ENCODE results near the gene CBFA2T3. TPM values are rescaled to one million over a fixed set of nuclear protein-coding genes. Genes with fewer than 3 reads are reported as not detected.

CBFA2T3 gene
- total RNA-seq, 1 donor from 2014 or later = 2.4 TPM

DNA sequence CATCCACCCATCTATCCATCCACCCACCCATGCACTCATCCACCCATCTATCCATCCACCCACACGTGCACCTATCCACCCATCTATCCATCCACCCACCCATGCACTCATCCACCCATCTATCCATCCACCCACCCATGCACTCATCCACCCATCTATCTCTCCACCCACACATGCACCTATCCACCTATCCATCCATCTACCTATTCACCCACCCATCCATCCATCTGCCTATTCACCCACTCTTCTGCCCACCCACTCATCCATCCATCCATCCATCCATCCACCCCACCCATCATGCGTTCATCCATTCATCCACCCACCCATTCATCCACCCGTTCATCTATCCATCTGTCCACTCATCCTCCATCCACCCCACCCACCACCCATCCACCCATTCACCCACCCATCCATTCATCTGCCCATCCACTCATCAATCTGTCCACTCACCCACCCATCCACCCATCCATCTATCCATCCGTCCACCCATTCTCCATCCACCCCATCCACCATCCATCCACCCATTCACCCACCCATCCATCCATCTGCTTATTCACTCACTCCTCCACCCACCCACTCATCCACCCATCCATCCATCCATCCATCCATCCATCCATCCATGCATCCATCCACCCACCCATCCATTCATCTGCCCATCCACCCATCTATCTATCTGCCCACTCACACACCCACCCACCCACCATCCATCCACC, 35.1 kb upstream of the CBFA2T3 start:
- no peak for FAIRE-seq
- peaks cover 35% of the 10 kb centered on the region for H3K27me3 Mint-ChIP-seq (ENCODE audit: low read depth, unreplicated experiment)

DNA sequence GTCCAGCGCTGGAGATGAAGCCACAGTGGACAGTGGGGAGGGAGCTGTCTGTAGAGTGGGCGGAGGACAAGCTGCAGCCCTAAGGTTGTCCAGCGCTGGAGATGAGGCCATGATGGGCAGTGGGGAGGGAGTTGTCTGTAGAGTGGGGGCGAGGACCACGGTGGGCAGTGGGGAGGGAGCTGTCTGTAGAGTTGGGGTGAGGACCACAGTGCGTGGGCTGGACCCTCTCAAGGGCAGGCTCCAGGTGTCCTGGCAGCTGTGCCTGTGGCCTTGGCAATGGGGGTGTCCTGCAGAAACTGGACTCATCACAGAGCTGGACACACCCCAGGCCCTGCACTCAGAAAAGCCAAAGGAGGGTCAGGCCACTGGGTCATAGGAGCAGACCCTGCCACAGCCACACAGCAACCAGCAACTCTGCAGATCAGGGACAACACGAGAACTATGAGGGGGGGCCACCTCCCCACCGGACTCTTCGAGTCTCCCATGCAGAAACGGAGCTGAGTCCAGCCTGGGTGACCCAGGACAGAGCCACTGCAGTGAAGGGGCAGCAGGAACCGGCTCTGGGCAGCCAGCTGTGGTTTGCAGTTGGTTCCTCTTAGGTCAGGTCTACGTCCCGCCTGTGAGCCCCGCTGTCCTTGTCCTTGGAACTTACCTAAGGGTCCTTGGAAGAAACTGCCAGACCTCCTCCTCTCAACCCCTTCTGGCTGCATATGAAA, 33.4 kb upstream of the CBFA2T3 start:
- TF ChIP-seq, protein P1, sequence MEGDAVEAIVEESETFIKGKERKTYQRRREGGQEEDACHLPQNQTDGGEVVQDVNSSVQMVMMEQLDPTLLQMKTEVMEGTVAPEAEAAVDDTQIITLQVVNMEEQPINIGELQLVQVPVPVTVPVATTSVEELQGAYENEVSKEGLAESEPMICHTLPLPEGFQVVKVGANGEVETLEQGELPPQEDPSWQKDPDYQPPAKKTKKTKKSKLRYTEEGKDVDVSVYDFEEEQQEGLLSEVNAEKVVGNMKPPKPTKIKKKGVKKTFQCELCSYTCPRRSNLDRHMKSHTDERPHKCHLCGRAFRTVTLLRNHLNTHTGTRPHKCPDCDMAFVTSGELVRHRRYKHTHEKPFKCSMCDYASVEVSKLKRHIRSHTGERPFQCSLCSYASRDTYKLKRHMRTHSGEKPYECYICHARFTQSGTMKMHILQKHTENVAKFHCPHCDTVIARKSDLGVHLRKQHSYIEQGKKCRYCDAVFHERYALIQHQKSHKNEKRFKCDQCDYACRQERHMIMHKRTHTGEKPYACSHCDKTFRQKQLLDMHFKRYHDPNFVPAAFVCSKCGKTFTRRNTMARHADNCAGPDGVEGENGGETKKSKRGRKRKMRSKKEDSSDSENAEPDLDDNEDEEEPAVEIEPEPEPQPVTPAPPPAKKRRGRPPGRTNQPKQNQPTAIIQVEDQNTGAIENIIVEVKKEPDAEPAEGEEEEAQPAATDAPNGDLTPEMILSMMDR (IDR thresholded peaks at IDR 0.05; ENCODE audit: insufficient read depth, low read depth, low read length) = no peak
- TF ChIP-seq EZH2 (IDR thresholded peaks at IDR 0.05; ENCODE audit: insufficient read depth, low read length) = no peak
- no peak overlapping the region for H3K27ac Mint-ChIP-seq (ENCODE audit: unreplicated experiment)
- H3K4me1 ChIP-seq (ENCODE audit: insufficient read depth, low read length) = no peaks in the 10 kb centered on the region
- no peak overlapping the region for H3K4me3 Mint-ChIP-seq (ENCODE audit: unreplicated experiment)
- FAIRE-seq = no peak
- H3K4me3 ChIP-seq (ENCODE audit: insufficient read depth, low read depth, low read length) = no peak overlapping the region
- H3K9me3 ChIP-seq (ENCODE audit: insufficient read depth, low read depth, low read length) = no peaks in the 10 kb centered on the region
- H3K36me3 Mint-ChIP-seq (ENCODE audit: low read depth, unreplicated experiment) = no peaks in the 10 kb centered on the region
- H3K27me3 Mint-ChIP-seq (ENCODE audit: low read depth, unreplicated experiment) = peaks cover 35% of the 10 kb centered on the region
- H3K36me3 ChIP-seq (ENCODE audit: insufficient read depth, low read length) = no peaks in the 10 kb centered on the region
- no peak overlapping the region for H3K4me2 ChIP-seq (ENCODE audit: low read length)
- no peak for DNase-seq (ENCODE audit: low read depth)
- no peaks in the 10 kb centered on the region for H3K4me1 Mint-ChIP-seq (ENCODE audit: low read depth, unreplicated experiment)
- no peaks in the 10 kb centered on the region for H4K20me1 ChIP-seq (ENCODE audit: insufficient read depth, low read length)
- no peak overlapping the region for H2AFZ ChIP-seq (ENCODE audit: low read depth, low read length)
- no peaks in the 10 kb centered on the region for H3K27me3 ChIP-seq (ENCODE audit: insufficient read depth, low read length)
- H3K9me3 Mint-ChIP-seq (ENCODE audit: unreplicated experiment) = peaks cover 12% of the 10 kb centered on the region
- no peaks in the 10 kb centered on the region for H3K79me2 ChIP-seq (ENCODE audit: insufficient read depth, low read length)
- no peak overlapping the region for H3K9ac ChIP-seq (ENCODE audit: low read length)
- no peak overlapping the region for H3K27ac ChIP-seq (ENCODE audit: low read depth, low read length)

More for the DNA sequence above, 35.1 kb upstream of the CBFA2T3 start:
- Mint-ChIP-seq H3K36me3 (ENCODE audit: low read depth, unreplicated experiment) (no peaks in the 10 kb centered on the region), H3K9me3 (ENCODE audit: unreplicated experiment) (peaks cover 13% of the 10 kb centered on the region), H3K27ac (ENCODE audit: unreplicated experiment) (no peak overlapping the region), H3K4me3 (ENCODE audit: unreplicated experiment) (no peak overlapping the region), H3K4me1 (ENCODE audit: low read depth, unreplicated experiment) (no peaks in the 10 kb centered on the region)
- no peak overlapping the region for H3K4me2 ChIP-seq (ENCODE audit: low read length)
- no peak overlapping the region for H3K27ac ChIP-seq (ENCODE audit: low read depth, low read length)
- H4K20me1 ChIP-seq (ENCODE audit: insufficient read depth, low read length) = no peaks in the 10 kb centered on the region
- H3K9ac ChIP-seq (ENCODE audit: low read length) = no peak overlapping the region
- H3K4me3 ChIP-seq (ENCODE audit: insufficient read depth, low read depth, low read length) = no peak overlapping the region
- no peak for DNase-seq (ENCODE audit: low read depth)
- H3K4me1 ChIP-seq (ENCODE audit: insufficient read depth, low read length) = no peaks in the 10 kb centered on the region
- no peak overlapping the region for H2AFZ ChIP-seq (ENCODE audit: low read depth, low read length)
- H3K79me2 ChIP-seq (ENCODE audit: insufficient read depth, low read length) = no peaks in the 10 kb centered on the region
- H3K36me3 ChIP-seq (ENCODE audit: insufficient read depth, low read length) = no peaks in the 10 kb centered on the region
- H3K9me3 ChIP-seq (ENCODE audit: insufficient read depth, low read depth, low read length) = peaks cover 3% of the 10 kb centered on the region
- TF ChIP-seq EZH2 (IDR thresholded peaks at IDR 0.05; ENCODE audit: insufficient read depth, low read length) = no peak
- TF ChIP-seq, protein P1 (IDR thresholded peaks at IDR 0.05; ENCODE audit: insufficient read depth, low read depth, low read length) = no peak
- no peaks in the 10 kb centered on the region for H3K27me3 ChIP-seq (ENCODE audit: insufficient read depth, low read length)

Measured in astrocyte (in vitro differentiated cells and primary cell).